Prostate gland (tissue), 2 donors: ENCODE data around the gene CCDC93. TPM values are rescaled to one million over a fixed set of nuclear protein-coding genes. Genes with fewer than 3 reads are reported as not detected.
A peak's percentile ranks its signal among the peaks of the same experiment; 100 is the strongest.
"Not testable (repeated sequence)": the region's sequence is repeated elsewhere in the genome, so short reads cannot be mapped to it uniquely, and the experiment has no call there.

Experiments
- DNase-seq: peaks from one replicate; pipeline ENCODE4 v3.0.0-alpha.2; 2019; ENCODE audit warnings: low spot score
- H3K27ac ChIP-seq, 2 donors: fragments of 200-600 bp; sonication (generic); 2 replicates each; pipeline ENCODE4 v1.5.1; 2017 to 2019
- H3K27me3 ChIP-seq: fragments of 200-600 bp; sonication (generic); replicated peaks from 2 replicates; pipeline ENCODE4 v1.5.1; 2019; ENCODE audit not compliant: insufficient read depth
- H3K36me3 ChIP-seq, 2 donors: fragments of 200-600 bp; sonication (generic); 1 replicate in 1 of 2; 2 replicates in 1 of 2; pipeline versions ENCODE4 v1.5.1 to v1.8.1; 2017 to 2019
- H3K4me1 ChIP-seq: fragments of 200-600 bp; sonication (generic); replicated peaks from 2 replicates; pipeline ENCODE4 v1.5.1; 2019
- H3K4me3 ChIP-seq, 2 donors: fragments of 200-600 bp; sonication (generic); 2 replicates each; pipeline ENCODE4 v1.5.1; 2017 to 2019
- H3K9me3 ChIP-seq: fragments of 200-600 bp; sonication (generic); 2 replicates; pipeline ENCODE4 v1.5.1; 2017
- CTCF ChIP-seq, 4 experiments: fragments of 200-600 bp in 2 of 4; fragments of 450-650 bp in 2 of 4; sonication (generic) in 2 of 4; IDR thresholded peaks; 1 replicate in 3 of 4; 2 replicates in 1 of 4; pipeline ENCODE4 v1.5.1; 2016 to 2019; ENCODE audit warnings: antibody characterized with exemption in 4 of 4, mild to moderate bottlenecking in 2 of 4, moderate library complexity in 2 of 4
- POLR2A ChIP-seq: fragments of 450-650 bp; IDR thresholded peaks from one replicate; pipeline ENCODE4 v1.6.1; 2016; ENCODE audit warnings: antibody characterized with exemption, mild to moderate bottlenecking
- POLR2AphosphoS5 ChIP-seq: sonication (generic); formaldehyde crosslinking; IDR thresholded peaks from one replicate; pipeline ENCODE4 v1.6.1; 2017; ENCODE audit warnings: antibody characterized with exemption
- WGBS: methylation state at CpG from one replicate; pipeline ENCODE4 v1.1.5; 2018; 5-methylcytosine and 5-hydroxymethylcytosine counted together
- intact Hi-C: fragments of 100-400 bp; cut with DNase I; formaldehyde crosslinking; loops from one replicate; pipeline ENCODE4 v1.14.2; 2022
- total RNA-seq, 2 donors: library from RNA; depleted of rRNA; stranded (reverse); fragments of >200 nt; gene quantifications; one replicate each; pipeline ENCODE4 v1.1.0, GENCODE V29; 2016

CCDC93 gene
- total RNA-seq, 2 donors from 2014 or later: 9.6 to 39.8 TPM

- peaks cover 2% of the 10 kb centered on the region for H3K4me1 ChIP-seq
- DNase-seq: no peak
- intact Hi-C loops: no loop called here
- TF ChIP-seq CTCF (IDR thresholded peaks at IDR 0.05) (no peak), POLR2A (no peak), POLR2AphosphoS5 (no peak)
- no peaks in the 10 kb centered on the region for H3K9me3 ChIP-seq
- no peaks in the 10 kb centered on the region for H3K27me3 ChIP-seq
- no peak overlapping the region for H3K27ac ChIP-seq
- no peaks in the 10 kb centered on the region for H3K36me3 ChIP-seq
- 82% methylated on average over 5 of the region's 5 CpGs for WGBS
- H3K4me3 ChIP-seq: no peak overlapping the region
Observed at GRCh38 chr2:118016911-118017310, 3.0 kb upstream of the CCDC93 start.

GRCh38 chr2:118015761-118016160, 1.9 kb upstream of the CCDC93 start:
- 91% methylated on average over 10 of the region's 10 CpGs for WGBS
- H3K36me3 ChIP-seq, intact Hi-C loops, H3K27me3 ChIP-seq, DNase-seq, H3K4me3 ChIP-seq, H3K4me1 ChIP-seq, H3K9me3 ChIP-seq, H3K27ac ChIP-seq: not testable (repeated sequence)

- Histone ChIP-seq H3K27me3 (no peaks in the 10 kb centered on the region), H3K4me1 (peaks cover 3% of the 10 kb centered on the region), H3K4me3 (peak overlapping the region; percentile 64 to 83), H3K9me3 (no peaks in the 10 kb centered on the region), H3K27ac (peak overlapping the region; percentile 79 to 80), H3K36me3 (no peaks in the 10 kb centered on the region)
- TF ChIP-seq POLR2AphosphoS5 (no peak), CTCF (IDR thresholded peaks at IDR 0.05) (no peak), POLR2A (no peak)
- intact Hi-C loops: no loop called here
- 1% methylated on average over 17 of the region's 17 CpGs for WGBS
- no peak for DNase-seq
Observed at GRCh38 chr2:118014492-118014824, 588 bp upstream of the CCDC93 start.

- H3K36me3 ChIP-seq: no peaks in the 10 kb centered on the region
- H3K9me3 ChIP-seq: no peaks in the 10 kb centered on the region
- DNase-seq: peak; percentile 14
- H3K27me3 ChIP-seq: no peaks in the 10 kb centered on the region
- peak overlapping the region; percentile 79 to 80 for H3K27ac ChIP-seq
- under 1% methylated on average over 48 of the region's 48 CpGs for WGBS
- peak overlapping the region; percentile 64 to 83 for H3K4me3 ChIP-seq
- TF ChIP-seq CTCF (IDR thresholded peaks at IDR 0.05) (no peak), POLR2AphosphoS5 (no peak), POLR2A (no peak)
- intact Hi-C loops: no loop called here
- H3K4me1 ChIP-seq: peaks cover 3% of the 10 kb centered on the region
Observed at GRCh38 chr2:118013221-118013723, 598 bp downstream of the CCDC93 start.

GRCh38 chr2:118012778-118013177, 1.1 kb downstream of the CCDC93 start:
- peaks cover 3% of the 10 kb centered on the region for H3K4me1 ChIP-seq
- 24% methylated on average over 6 of the region's 6 CpGs for WGBS
- DNase-seq: no peak
- intact Hi-C loops: no loop called here
- H3K9me3 ChIP-seq: no peaks in the 10 kb centered on the region
- H3K36me3 ChIP-seq: no peaks in the 10 kb centered on the region
- H3K4me3 ChIP-seq: peak overlapping the region; percentile 64 to 83
- no peak overlapping the region for H3K27ac ChIP-seq
- no peaks in the 10 kb centered on the region for H3K27me3 ChIP-seq
- no peak for TF ChIP-seq CTCF (IDR thresholded peaks at IDR 0.05)
- TF ChIP-seq POLR2A: no peak
- TF ChIP-seq POLR2AphosphoS5: no peak
